NB4 (cell line): ENCODE measurements around the gene COL4A5.

Experiments
- MYC ChIP-seq: IDR thresholded peaks from 2 replicates; pipeline ENCODE4 v1.6.1; 2011; ENCODE audit warnings: low read depth, low read length
- POLR2A ChIP-seq: IDR thresholded peaks from 2 replicates; pipeline ENCODE4 v1.6.1; 2011; ENCODE audit warnings: mild to moderate bottlenecking; ENCODE audit not compliant: insufficient read length; ENCODE audit errors: extremely low read depth
- TF ChIP-seq, protein P1 (sequence below): IDR thresholded peaks from one replicate; pipeline ENCODE4 v1.5.1; 2012; ENCODE audit warnings: low read depth, low read length

DNA sequence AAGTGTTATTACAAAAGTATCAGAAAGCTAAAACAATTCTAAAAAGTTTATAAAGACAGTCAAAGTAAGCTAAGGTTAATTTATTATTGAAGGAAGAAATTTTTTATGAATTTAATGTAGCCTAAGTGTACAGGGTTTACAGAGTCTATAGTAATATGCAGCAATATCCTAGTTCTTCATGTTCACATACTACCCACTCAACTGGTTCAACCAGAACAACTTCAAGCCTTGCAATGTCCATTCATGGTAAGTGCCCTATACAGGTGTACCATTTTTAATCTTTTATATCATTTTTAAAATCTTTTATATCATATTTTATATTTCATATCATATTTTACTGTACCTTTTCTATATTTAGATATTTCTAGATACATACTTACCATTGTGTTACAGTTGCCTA is 34.3 kb downstream of the COL4A5 start:
- TF ChIP-seq, protein P1, sequence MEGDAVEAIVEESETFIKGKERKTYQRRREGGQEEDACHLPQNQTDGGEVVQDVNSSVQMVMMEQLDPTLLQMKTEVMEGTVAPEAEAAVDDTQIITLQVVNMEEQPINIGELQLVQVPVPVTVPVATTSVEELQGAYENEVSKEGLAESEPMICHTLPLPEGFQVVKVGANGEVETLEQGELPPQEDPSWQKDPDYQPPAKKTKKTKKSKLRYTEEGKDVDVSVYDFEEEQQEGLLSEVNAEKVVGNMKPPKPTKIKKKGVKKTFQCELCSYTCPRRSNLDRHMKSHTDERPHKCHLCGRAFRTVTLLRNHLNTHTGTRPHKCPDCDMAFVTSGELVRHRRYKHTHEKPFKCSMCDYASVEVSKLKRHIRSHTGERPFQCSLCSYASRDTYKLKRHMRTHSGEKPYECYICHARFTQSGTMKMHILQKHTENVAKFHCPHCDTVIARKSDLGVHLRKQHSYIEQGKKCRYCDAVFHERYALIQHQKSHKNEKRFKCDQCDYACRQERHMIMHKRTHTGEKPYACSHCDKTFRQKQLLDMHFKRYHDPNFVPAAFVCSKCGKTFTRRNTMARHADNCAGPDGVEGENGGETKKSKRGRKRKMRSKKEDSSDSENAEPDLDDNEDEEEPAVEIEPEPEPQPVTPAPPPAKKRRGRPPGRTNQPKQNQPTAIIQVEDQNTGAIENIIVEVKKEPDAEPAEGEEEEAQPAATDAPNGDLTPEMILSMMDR = no peak
- TF ChIP-seq POLR2A (no peak), MYC (no peak)
